ENCODE results near the gene FIGNL2.

DNA sequence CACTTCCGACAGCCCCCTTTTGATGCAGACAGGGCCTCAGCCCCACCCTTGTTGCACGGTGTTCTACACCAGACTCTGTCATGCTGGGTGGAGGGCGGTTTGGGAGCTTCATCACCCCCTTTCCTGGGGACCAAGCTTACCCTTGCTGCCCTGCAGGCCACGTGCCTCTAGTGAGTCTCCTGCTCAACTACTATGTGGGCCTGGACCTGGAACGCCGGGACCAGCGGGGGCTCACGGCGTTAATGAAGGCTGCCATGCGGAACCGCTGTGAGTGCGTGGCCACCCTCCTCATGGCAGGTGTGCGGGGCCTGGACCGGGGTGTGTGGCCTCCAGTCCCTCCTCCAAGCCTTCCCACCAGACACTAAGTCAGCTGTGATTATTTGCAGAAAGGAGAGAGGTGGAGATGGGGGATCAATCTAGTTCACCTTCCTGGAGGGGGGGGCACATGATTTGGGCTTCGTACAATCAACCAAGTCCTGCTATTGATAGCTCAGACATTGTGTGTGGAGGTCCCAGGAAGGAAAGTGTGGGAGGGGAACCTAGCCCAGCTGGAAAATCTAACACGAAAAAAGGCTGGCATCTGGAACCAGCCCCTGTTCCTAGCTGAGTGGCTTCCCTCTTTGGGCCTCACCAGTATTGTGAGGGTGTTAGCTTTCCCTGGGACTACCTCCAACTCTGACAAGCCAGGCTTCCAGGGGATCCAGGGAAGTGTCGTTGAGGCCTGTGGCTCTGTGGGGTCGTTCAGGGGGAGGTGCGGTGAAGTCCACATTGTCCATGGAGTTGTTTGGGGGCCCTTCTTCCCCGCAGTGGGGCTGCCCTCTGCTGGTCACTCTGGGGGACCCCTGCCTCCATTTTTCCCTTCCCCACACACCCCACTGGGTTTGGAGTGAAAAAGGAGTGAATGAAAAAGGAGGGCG lies 41.0 kb upstream of the FIGNL2 start:
- TF ChIP-seq, protein P1, sequence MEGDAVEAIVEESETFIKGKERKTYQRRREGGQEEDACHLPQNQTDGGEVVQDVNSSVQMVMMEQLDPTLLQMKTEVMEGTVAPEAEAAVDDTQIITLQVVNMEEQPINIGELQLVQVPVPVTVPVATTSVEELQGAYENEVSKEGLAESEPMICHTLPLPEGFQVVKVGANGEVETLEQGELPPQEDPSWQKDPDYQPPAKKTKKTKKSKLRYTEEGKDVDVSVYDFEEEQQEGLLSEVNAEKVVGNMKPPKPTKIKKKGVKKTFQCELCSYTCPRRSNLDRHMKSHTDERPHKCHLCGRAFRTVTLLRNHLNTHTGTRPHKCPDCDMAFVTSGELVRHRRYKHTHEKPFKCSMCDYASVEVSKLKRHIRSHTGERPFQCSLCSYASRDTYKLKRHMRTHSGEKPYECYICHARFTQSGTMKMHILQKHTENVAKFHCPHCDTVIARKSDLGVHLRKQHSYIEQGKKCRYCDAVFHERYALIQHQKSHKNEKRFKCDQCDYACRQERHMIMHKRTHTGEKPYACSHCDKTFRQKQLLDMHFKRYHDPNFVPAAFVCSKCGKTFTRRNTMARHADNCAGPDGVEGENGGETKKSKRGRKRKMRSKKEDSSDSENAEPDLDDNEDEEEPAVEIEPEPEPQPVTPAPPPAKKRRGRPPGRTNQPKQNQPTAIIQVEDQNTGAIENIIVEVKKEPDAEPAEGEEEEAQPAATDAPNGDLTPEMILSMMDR (IDR thresholded peaks at IDR 0.05): peak; percentile 39
- TF ChIP-seq EZH2phosphoT487 (IDR thresholded peaks at IDR 0.05): no peak
